SH-SY5Y (cell line): Measurements from ENCODE around the gene DLG2.

Experiments used
- GATA2 ChIP-seq: IDR thresholded peaks from 2 replicates; pipeline ENCODE4 v1.6.1; 2011; ENCODE audit warnings: mild to moderate bottlenecking, low read depth, low read length
- GATA3 ChIP-seq: IDR thresholded peaks from 2 replicates; pipeline ENCODE4 v1.6.1; 2011; ENCODE audit warnings: low read depth, mild to moderate bottlenecking, low read length, moderate library complexity

DNA sequence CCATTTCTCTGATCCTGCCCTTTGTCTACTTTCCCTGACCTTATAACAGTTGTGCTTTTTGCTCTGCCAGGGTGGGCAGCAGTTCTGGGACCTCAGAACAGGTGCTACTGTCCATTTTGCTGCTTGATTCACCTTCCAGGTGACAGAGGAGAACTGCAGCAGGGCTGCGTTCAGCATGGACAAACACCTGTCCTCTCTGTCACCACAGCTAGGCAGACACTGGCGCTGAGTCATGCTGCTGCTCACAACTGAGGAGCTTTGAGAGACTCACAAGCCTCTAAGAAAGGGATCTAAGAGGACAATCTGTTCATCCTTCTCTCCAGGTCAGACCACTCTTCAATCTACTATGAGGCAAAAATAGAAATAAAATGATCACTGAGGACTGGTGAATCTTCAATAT is 1196.5 kb downstream of the DLG2 start:
- TF ChIP-seq GATA2, result no peak
- TF ChIP-seq GATA3, result no peak
